ENCODE results near the gene DCAF10.
"Not testable (repeated sequence)": the region's sequence is repeated elsewhere in the genome, so short reads cannot be mapped to it uniquely, and the experiment has no call there.

The DCAF10 gene

GRCh38 chr9:37818849-37819248 is 18.3 kb downstream of the DCAF10 start:
- Histone ChIP-seq H3K27me3 (ENCODE audit: insufficient read depth, low read depth, severe bottlenecking) (no peaks in the 10 kb centered on the region), H3K4me3 (ENCODE audit: low read depth, low read length) (no peak overlapping the region), H3K36me3 (peaks cover 5% of the 10 kb centered on the region), H3K9me3 (ENCODE audit: severe bottlenecking) (no peaks in the 10 kb centered on the region), H3K27ac (no peak overlapping the region)
- TF ChIP-seq, protein P1, sequence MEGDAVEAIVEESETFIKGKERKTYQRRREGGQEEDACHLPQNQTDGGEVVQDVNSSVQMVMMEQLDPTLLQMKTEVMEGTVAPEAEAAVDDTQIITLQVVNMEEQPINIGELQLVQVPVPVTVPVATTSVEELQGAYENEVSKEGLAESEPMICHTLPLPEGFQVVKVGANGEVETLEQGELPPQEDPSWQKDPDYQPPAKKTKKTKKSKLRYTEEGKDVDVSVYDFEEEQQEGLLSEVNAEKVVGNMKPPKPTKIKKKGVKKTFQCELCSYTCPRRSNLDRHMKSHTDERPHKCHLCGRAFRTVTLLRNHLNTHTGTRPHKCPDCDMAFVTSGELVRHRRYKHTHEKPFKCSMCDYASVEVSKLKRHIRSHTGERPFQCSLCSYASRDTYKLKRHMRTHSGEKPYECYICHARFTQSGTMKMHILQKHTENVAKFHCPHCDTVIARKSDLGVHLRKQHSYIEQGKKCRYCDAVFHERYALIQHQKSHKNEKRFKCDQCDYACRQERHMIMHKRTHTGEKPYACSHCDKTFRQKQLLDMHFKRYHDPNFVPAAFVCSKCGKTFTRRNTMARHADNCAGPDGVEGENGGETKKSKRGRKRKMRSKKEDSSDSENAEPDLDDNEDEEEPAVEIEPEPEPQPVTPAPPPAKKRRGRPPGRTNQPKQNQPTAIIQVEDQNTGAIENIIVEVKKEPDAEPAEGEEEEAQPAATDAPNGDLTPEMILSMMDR (IDR thresholded peaks at IDR 0.05; ENCODE audit: low read depth, low read length), result no peak
- DNase-seq, result no peak

DNA sequence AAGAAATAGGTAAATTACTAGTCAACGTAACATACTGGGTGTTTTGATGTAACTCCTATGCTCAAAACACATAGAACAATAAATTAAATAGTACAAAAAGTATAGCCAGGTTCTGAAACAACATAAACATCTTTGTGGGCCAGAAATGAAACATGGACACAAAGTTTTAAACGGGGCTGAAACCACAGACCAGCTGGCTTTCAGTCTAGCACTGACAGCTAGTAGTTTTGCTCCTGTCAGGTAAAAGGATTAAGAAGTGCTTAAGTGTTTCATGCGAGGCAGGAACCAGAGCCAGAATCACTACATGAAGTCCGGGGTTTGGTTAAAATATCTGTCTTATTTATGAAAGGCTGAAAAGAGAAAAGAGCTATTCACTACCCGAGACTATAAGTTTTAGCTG is 19.5 kb downstream of the DCAF10 start:
- no peak overlapping the region for H3K27ac ChIP-seq
- TF ChIP-seq, protein P1 (IDR thresholded peaks at IDR 0.05; ENCODE audit: low read depth, low read length), result no peak
- peak; percentile 35 for DNase-seq
- H3K27me3 ChIP-seq (ENCODE audit: insufficient read depth, low read depth, severe bottlenecking), result no peaks in the 10 kb centered on the region
- H3K4me3 ChIP-seq (ENCODE audit: low read depth, low read length), result no peak overlapping the region
- H3K36me3 ChIP-seq, result peaks cover 11% of the 10 kb centered on the region
- no peaks in the 10 kb centered on the region for H3K9me3 ChIP-seq (ENCODE audit: severe bottlenecking)

GRCh38 chr9:37825174-37825573 is 24.6 kb downstream of the DCAF10 start:
- H3K4me3 ChIP-seq (ENCODE audit: low read depth, low read length); DNase-seq; H3K9me3 ChIP-seq (ENCODE audit: severe bottlenecking); H3K27me3 ChIP-seq (ENCODE audit: insufficient read depth, low read depth, severe bottlenecking); H3K27ac ChIP-seq: not testable (repeated sequence)
- peaks cover 31% of the 10 kb centered on the region for H3K36me3 ChIP-seq

GRCh38 chr9:37827483-37828165 is 27.0 kb downstream of the DCAF10 start:
- peaks cover 31% of the 10 kb centered on the region for H3K36me3 ChIP-seq
- H3K9me3 ChIP-seq (ENCODE audit: severe bottlenecking), result no peaks in the 10 kb centered on the region
- H3K4me3 ChIP-seq (ENCODE audit: low read depth, low read length), result no peak overlapping the region
- H3K27me3 ChIP-seq (ENCODE audit: insufficient read depth, low read depth, severe bottlenecking), result no peaks in the 10 kb centered on the region
- no peak for DNase-seq
- no peak overlapping the region for H3K27ac ChIP-seq
- TF ChIP-seq, protein P1 (IDR thresholded peaks at IDR 0.05; ENCODE audit: low read depth, low read length), result no peak

DNA sequence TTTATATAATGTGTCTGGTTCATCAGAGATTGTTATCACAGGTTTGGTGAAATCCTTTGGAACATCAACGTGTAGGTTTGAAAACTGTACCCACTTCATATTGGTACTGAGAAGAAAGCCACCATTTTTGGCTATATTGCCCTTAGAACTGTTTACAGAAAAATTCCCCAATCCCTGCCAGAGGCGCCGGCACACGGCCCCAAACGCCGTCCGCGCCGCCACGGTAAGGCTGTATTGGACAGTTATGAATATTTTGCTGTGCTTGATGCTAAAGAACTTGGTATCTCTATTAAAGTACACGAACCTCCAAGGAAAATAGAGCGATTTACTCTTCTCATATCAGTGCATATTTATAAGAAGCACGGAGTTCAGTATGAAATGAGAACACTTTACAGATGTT is 35.2 kb downstream of the DCAF10 start:
- DNase-seq, result no peak
- H3K36me3 ChIP-seq, result no peaks in the 10 kb centered on the region
- no peaks in the 10 kb centered on the region for H3K27me3 ChIP-seq (ENCODE audit: insufficient read depth, low read depth, severe bottlenecking)
- no peak overlapping the region for H3K27ac ChIP-seq
- TF ChIP-seq, protein P1 (IDR thresholded peaks at IDR 0.05; ENCODE audit: low read depth, low read length), result no peak
- H3K4me3 ChIP-seq (ENCODE audit: low read depth, low read length), result no peak overlapping the region
- no peaks in the 10 kb centered on the region for H3K9me3 ChIP-seq (ENCODE audit: severe bottlenecking)

- no peak overlapping the region for H3K4me3 ChIP-seq (ENCODE audit: low read depth, low read length)
- TF ChIP-seq, protein P1 (IDR thresholded peaks at IDR 0.05; ENCODE audit: low read depth, low read length), result no peak
- H3K27me3 ChIP-seq (ENCODE audit: insufficient read depth, low read depth, severe bottlenecking), result no peaks in the 10 kb centered on the region
- no peak overlapping the region for H3K27ac ChIP-seq
- H3K9me3 ChIP-seq (ENCODE audit: severe bottlenecking), result no peaks in the 10 kb centered on the region
- no peaks in the 10 kb centered on the region for H3K36me3 ChIP-seq
- no peak for DNase-seq
Observed at GRCh38 chr9:37836386-37836785, 35.8 kb downstream of the DCAF10 start.
